HG03571 (cell line): ENCODE measurements around the gene ZBTB47.

Source experiments
- ATAC-seq: cut with Tn5 transposase; IDR thresholded peaks from one replicate; pipeline ENCODE4 v1.9.1; 2021; ENCODE audit not compliant: unreplicated experiment

ZBTB47 gene

DNA sequence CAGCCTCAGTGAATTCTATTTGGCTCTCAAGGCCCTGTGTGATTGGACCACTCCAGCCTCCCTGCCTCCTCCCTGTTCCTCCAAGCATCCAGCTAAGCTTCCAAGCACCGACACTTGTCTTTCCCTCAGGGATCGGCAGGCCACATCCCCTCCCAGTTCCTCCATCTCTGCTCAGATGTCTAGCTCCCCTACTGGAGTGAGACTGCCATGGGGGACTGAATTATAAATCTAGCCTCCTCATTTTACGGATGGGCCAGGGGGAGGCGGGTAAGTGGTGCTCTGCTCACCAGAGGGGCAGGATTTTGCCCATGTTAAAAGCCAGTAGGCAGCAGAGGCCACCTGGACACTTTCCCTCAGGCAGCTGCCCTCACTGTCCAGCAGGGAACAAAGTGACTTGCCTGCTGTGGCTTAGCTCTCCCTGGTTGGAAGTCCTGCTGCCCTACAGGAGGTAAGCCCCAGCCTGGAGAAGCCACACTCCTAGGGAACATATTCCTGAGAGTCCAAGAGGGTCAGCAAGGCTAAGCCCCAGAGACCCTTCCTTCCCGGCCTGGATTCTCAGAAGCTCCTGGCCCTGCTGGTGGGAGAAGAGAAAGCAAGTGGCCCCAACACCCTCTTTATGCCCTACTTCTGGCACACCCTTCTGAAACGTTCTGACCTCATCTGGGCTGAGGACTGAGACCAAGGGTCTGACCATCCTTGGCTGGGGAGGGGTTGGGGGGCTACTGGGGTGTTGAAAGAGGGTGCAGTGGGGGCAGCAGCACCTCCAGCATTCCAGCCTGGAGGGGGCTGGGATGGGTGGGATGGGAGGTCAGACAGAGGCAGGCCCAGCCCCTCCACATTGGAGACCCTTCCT lies 58.2 kb downstream of the ZBTB47 start:
- no peak for ATAC-seq

DNA sequence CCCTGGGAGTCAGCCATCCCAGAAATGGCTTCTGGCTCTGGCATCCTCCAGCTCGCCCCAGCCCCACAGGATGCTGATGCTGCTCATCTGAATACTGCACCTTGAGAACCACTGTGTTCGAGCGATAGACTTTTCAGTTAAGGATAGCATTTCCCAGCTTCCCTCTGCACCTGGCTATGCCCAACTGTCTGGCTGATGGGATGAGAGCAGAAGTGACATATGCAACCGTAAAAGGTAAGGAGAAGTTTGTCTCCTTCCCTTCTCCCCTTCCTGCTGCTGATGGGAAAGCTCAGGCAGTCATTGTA lies 58.8 kb downstream of the ZBTB47 start:
- no peak for ATAC-seq

DNA sequence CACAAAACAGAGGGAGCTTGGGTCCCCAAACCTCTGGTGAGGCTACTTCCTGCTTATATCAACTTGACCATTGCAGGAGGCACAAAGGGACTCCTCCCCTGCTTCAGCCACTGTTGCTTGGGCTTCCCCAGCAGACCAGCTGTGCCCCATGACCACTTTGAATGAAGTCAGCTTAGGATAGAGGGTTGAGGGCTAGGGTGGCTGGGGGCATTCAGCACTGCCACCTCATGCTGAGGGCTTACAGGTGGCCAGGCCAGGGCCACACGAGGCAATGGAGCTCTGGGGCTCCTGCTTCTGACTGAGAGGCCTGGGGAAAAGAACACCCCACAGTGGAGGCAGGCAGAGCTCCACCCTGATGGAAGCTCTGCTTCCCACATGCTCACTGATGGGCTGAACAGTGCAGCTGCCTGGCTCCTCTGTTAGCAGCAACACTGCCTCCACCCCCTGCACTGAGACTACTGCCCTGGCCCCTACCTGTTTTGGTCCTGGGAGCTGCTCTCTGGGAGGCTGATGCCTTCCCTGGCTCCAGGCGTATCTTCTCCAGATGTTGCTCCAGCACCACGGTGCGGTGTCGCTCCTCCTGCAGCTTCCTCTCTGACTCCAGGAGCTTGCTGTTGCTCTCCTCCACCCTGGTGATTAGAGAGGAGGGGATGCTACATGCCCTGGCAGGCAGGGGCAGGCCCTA lies 59.3 kb downstream of the ZBTB47 start:
- no peak for ATAC-seq

GRCh38 chr3:42713747-42714146 lies 60.2 kb downstream of the ZBTB47 start:
- no peak for ATAC-seq

DNA sequence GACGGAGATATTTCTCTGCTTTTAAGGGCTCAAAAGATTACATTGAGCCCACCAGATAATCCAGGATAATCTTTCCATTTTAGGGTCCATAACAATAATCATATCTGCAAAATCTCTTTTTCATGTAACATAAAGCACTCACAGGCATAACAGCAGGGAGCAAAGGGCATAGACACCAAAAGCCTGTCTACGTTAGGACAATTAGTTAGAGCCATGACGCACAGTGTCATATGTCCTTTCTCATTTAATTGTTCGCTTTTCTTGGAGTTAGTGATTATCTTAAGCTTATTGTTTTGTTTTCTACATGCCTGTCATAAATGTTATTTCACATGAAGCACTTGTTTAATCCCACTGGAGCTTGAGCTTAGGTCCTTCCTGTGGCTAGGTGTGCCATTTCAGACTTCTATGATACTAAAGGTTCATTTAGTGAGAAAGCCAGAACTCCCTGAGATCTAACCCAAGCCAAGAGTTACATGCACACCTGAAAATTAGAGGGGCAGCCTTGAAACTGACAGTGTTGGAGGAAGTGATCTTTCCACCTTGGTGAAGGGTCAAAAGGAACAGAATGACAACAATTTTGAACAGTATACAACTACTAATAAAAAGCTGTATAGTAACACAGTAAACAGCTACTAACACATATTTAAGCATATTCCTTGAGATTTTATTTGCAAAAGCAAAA lies 60.8 kb downstream of the ZBTB47 start:
- ATAC-seq, result no peak
